HepG2 (cell line): ENCODE data around the gene CROCC. TPM values are rescaled to one million over a fixed set of nuclear protein-coding genes. Genes with fewer than 3 reads are reported as not detected.

Experiments used
- FOXK2 ChIP-seq: fragments of 450-650 bp; IDR thresholded peaks from 2 replicates; pipeline ENCODE4 v1.6.1; 2016
- GATAD2A ChIP-seq: IDR thresholded peaks from 2 replicates; pipeline ENCODE4 v1.6.1; 2016
- GMEB1 ChIP-seq: sonication (generic); formaldehyde crosslinking; IDR thresholded peaks from 2 replicates; pipeline ENCODE4 v1.5.1; 2020; ENCODE audit warnings: missing genetic modification reagents, mild to moderate bottlenecking, borderline replicate concordance
- HMG20B ChIP-seq: conservative IDR thresholded peaks from 2 replicates; pipeline ENCODE4 v1.6.1; 2016; ENCODE audit warnings: missing genetic modification reagents, missing compliant biosample characterization
- HMGXB4 ChIP-seq, 2 experiments: sonication (generic) in 1 of 2; formaldehyde crosslinking in 1 of 2; IDR thresholded peaks; 2 replicates each; pipeline versions ENCODE4 v1.4.0 to v1.6.1; 2018 to 2020; ENCODE audit warnings: missing genetic modification reagents in 2 of 2, borderline replicate concordance in 1 of 2, low read depth in 1 of 2, mild to moderate bottlenecking in 1 of 2, missing biosample characterization in 1 of 2
- IRF9 ChIP-seq: sonication (generic); formaldehyde crosslinking; IDR thresholded peaks from 2 replicates; pipeline ENCODE4 v1.8.0; 2022; ENCODE audit warnings: missing genetic modification reagents, mild to moderate bottlenecking, borderline replicate concordance
- NKX3-1 ChIP-seq: sonication (generic); formaldehyde crosslinking; IDR thresholded peaks from 2 replicates; pipeline ENCODE4 v1.5.0; 2020; ENCODE audit warnings: missing genetic modification reagents
- REPIN1 ChIP-seq: sonication (generic); formaldehyde crosslinking; IDR thresholded peaks from 2 replicates; pipeline ENCODE4 v1.8.0; 2022; ENCODE audit warnings: missing genetic modification reagents, low read depth, mild to moderate bottlenecking, borderline replicate concordance
- SP1 ChIP-seq, 2 experiments: fragments of 450-650 bp in 1 of 2; sonication (generic) in 1 of 2; formaldehyde crosslinking in 1 of 2; IDR thresholded peaks; 2 replicates each; pipeline versions ENCODE4 v1.4.0 to v1.6.1; 2016 to 2020; ENCODE audit warnings: missing genetic modification reagents in 1 of 2
- ZBED4 ChIP-seq: sonication (generic); formaldehyde crosslinking; IDR thresholded peaks from 2 replicates; pipeline ENCODE4 v1.4.0; 2020; ENCODE audit warnings: missing genetic modification reagents, borderline replicate concordance
- ZNF234 ChIP-seq: sonication (generic); formaldehyde crosslinking; conservative IDR thresholded peaks from 2 replicates; pipeline ENCODE4 v1.5.1; 2020; ENCODE audit warnings: mild to moderate bottlenecking, missing genetic modification reagents
- ZNF441 ChIP-seq: sonication (generic); formaldehyde crosslinking; IDR thresholded peaks from 2 replicates; pipeline ENCODE4 v1.7.0; 2021; ENCODE audit warnings: missing genetic modification reagents, borderline replicate concordance
- ZSCAN25 ChIP-seq: sonication (generic); formaldehyde crosslinking; IDR thresholded peaks from 2 replicates; pipeline ENCODE4 v1.8.0; 2022; ENCODE audit warnings: mild to moderate bottlenecking, missing genetic modification reagents
- polyA plus RNA-seq, 8 experiments: library from polyadenylated mRNA; depleted of rRNA in 3 of 8; stranded (reverse) in 7 of 8; unstranded in 1 of 8; fragments of >200 nt; fragmentation: Illumina TruSeq in 4 of 8; extraction: Trizol in 4 of 8; gene quantifications; 2 replicates each; pipeline versions ENCODE4 v1.2.1 to v1.2.3, GENCODE V29; 2011 to 2016; ENCODE audit warnings: low read depth in 4 of 8, missing spikeins in 1 of 8, mixed read lengths in 1 of 8; ENCODE audit not compliant: insufficient read depth in 1 of 8
- total RNA-seq, 5 experiments: library from RNA; depleted of rRNA; stranded (reverse); fragments of >200 nt; fragmentation: Illumina TruSeq; extraction: Trizol; gene quantifications; 2 replicates each; pipeline ENCODE4 v1.2.3, GENCODE V29; 2016; ENCODE audit warnings: low read depth in 1 of 5
- TF ChIP-seq, protein P1 (sequence below): sonication (generic); formaldehyde crosslinking; IDR thresholded peaks from 2 replicates; pipeline ENCODE4 v1.5.0; 2020; ENCODE audit warnings: mild to moderate bottlenecking, missing genetic modification reagents, borderline replicate concordance

CROCC gene
- total and polyA plus RNA-seq, 2 of the 13 experiments (the other 11 are each of a cell fraction or from before 2014, with no cell fraction given): 7.8 to 15.5 TPM

GRCh38 chr1:16905110-16905867, 16.4 kb upstream of the CROCC start (continued):
- TF ChIP-seq SP1 (IDR thresholded peaks at IDR 0.05): no peak
- no peak; the same call in 1 of the 2 replicates for TF ChIP-seq SP1 (CRISPR knock-in tag; IDR thresholded peaks at IDR 0.05)
- TF ChIP-seq ZSCAN25: no peak
- peak; percentile 51; the same call in 1 of the 2 replicates for TF ChIP-seq GMEB1 (CRISPR knock-in tag)
- no peak for TF ChIP-seq ZNF441 (CRISPR knock-in tag)
- peak; percentile 21; the same call in 1 of the 2 replicates for TF ChIP-seq GATAD2A (CRISPR knock-in tag)
- 0 out of 2 replicates have a peak, but pooled peaks have one; percentile 33 for TF ChIP-seq HMG20B (CRISPR knock-in tag)
- 0 out of 2 replicates have a peak, but pooled peaks have one; percentile 16 for TF ChIP-seq FOXK2
- no peak for TF ChIP-seq ZNF234 (CRISPR knock-in tag)
- 0 out of 4 replicates have a peak, but pooled peaks have one; percentile 7 to 30 for TF ChIP-seq HMGXB4 (CRISPR knock-in tag; IDR thresholded peaks at IDR 0.05; ENCODE audit: borderline replicate concordance in 1 of 2, low read depth in 1 of 2)
- TF ChIP-seq ZBED4: no peak
- TF ChIP-seq REPIN1 (CRISPR knock-in tag): peak; percentile 79; the same call in 1 of the 2 replicates
- TF ChIP-seq NKX3-1: peak; percentile 56; the same call in 1 of the 2 replicates
- TF ChIP-seq, protein P1, sequence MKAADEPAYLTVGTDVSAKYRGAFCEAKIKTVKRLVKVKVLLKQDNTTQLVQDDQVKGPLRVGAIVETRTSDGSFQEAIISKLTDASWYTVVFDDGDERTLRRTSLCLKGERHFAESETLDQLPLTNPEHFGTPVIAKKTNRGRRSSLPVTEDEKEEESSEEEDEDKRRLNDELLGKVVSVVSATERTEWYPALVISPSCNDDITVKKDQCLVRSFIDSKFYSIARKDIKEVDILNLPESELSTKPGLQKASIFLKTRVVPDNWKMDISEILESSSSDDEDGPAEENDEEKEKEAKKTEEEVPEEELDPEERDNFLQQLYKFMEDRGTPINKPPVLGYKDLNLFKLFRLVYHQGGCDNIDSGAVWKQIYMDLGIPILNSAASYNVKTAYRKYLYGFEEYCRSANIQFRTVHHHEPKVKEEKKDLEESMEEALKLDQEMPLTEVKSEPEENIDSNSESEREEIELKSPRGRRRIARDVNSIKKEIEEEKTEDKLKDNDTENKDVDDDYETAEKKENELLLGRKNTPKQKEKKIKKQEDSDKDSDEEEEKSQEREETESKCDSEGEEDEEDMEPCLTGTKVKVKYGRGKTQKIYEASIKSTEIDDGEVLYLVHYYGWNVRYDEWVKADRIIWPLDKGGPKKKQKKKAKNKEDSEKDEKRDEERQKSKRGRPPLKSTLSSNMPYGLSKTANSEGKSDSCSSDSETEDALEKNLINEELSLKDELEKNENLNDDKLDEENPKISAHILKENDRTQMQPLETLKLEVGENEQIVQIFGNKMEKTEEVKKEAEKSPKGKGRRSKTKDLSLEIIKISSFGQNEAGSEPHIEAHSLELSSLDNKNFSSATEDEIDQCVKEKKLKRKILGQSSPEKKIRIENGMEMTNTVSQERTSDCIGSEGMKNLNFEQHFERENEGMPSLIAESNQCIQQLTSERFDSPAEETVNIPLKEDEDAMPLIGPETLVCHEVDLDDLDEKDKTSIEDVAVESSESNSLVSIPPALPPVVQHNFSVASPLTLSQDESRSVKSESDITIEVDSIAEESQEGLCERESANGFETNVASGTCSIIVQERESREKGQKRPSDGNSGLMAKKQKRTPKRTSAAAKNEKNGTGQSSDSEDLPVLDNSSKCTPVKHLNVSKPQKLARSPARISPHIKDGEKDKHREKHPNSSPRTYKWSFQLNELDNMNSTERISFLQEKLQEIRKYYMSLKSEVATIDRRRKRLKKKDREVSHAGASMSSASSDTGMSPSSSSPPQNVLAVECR (CRISPR knock-in tag): peak; percentile 57; the same call in 1 of the 2 replicates
- TF ChIP-seq IRF9 (CRISPR knock-in tag): no peak
